Right renal pelvis (tissue), 4 donors: ENCODE data around the gene RNF214. TPM values are rescaled to one million over a fixed set of nuclear protein-coding genes. Genes with fewer than 3 reads are reported as not detected.
"Not testable (repeated sequence)": the region's sequence is repeated elsewhere in the genome, so short reads cannot be mapped to it uniquely, and the experiment has no call there.

Source experiments
- DNase-seq, 4 donors: peaks; one replicate each; pipeline ENCODE4 v3.0.0-alpha.2; 2013; ENCODE audit warnings: low read depth in 4 of 4, low spot score in 3 of 4, missing footprints in 1 of 4
- polyA plus RNA-seq, 4 donors: library from polyadenylated mRNA; unstranded; fragments of 120-200 nt; gene quantifications; one replicate each; pipeline ENCODE4 v1.2.1, GENCODE V29; 2013; ENCODE audit not compliant: insufficient read length in 4 of 4

Gene RNF214
- polyA plus RNA-seq: 10 to 100 TPM; 25.9 to 34.7 (median 30.1) TPM

DNA sequence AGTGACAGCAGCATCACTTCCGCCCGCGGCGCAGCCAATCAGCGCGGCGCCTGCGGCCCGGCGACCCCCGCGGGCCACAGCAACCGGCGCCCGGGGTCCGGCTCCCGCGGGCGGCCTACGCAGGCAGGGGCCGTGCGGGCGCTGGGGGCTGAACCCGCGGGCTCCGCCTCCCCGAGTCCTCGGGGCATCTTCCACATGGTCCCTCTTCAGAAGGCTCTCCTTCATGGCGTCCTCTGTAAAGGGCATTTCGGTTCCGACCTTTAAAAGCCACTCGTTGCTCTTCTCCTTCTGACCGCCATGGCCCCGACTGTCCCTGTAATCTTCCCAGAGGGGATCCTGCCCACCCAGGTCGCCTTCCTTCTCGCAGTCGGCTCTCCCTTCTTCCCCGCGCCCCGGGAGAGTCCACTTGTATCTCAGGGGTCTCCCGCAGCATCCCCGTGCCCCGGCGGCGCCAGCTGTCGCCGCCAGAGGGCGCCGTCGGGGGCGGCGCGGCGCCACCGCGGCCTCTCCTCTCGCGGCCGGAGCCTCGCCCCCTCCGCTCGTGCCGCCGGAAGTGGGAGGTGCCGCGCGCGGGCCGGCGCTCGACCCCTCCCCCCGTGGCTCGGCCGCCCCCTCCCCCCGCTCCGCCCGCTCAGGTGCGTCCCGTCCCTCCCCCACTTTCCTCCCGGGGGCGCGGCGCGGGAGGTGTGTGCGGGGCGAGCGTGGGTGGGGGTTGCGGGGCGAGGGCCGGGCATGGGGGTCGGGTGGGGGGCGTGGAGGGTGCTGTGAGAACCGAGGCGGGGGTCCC, at the start of gene RNF214:
TSS of gene RNF214 (plus strand) at position 580 of the 787 bp plus-strand sequence. CDS start 1,602 bp downstream, outside the sequence.
- DNase-seq: peak; percentile 72 to 83 (median 75)

DNA sequence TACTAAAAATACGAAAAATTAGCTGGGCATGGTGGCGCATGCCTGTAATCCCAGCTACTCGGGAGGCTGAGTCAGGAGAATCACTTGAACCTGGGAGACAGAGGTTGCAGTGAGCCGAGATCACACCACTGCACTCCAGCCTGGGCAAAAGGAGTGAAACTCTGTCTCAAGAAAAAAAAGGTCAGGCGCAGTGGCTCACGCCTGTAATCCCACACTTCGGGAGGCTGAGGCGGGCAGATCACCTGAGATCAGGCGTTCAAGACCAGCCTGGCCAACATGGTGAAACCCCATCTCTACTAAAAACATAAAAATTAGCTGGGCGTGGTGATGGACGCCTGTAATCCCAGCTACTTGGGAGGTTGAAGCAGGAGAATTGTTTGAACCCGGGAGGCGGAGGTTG, 49.3 kb upstream of the RNF214 start:
- not testable (repeated sequence) for DNase-seq

DNA sequence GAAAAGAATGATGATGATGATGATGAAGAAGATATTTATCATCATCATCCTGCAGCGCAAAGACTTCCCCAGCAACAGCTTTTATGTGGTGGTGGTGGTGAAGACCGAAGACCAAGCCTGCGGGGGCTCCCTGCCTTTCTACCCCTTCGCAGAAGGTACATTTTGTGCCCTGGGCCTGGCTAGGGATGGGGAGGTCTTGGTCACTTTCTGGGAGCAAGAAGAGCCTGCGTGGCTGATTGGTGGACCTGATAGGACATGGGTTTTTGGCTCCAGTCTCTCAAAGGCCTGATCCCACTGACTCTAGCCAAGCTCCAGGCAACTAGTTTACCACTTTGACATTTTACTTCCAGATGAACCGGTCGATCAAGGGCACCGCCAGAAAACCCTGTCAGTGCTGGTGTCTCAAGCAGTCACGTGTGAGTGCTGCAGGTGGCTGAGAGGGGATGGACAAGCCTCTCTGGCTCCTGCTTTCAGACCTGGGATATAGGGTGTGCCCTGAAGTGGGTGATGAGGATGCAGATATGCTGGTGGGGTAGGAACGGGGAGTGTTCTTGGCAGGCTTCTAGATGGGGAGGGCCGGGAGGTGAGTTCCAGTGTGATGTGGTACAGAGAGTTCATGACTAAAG, 48.6 kb upstream of the RNF214 start:
- DNase-seq: no peak

DNA sequence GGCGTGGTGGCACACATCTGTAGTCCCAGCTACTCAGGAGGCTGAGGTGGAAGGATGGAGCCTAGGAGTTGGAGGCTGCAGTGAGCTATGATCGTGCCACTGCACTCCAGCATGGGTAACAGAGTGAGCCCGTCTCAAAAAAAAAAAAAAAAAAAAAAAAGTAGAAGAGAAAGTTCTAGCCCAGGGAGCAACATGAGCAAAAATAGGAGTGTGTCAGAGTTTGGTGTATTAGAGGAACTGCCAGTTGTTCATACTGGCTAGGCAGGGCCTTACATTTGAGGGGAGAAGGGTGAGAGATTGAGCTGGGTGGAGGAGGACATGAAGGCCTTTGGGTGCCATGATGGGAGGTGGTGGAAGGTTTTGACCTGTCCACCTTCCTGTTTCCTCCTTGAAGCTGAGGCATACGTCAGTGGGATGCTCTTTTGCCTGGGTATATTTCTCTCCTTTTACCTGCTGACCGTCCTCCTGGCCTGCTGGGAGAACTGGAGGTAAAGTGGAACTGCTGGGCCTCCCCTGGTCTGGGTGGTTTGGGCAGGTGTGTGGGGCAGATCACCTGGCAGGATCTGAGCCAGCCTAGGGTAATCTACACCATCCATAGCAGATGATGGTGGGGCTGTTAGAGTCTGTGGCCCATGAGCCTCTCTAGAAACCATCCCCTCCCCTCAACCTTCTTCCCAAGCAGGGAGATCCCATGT, 46.6 kb upstream of the RNF214 start:
- DNase-seq: no peak

DNA sequence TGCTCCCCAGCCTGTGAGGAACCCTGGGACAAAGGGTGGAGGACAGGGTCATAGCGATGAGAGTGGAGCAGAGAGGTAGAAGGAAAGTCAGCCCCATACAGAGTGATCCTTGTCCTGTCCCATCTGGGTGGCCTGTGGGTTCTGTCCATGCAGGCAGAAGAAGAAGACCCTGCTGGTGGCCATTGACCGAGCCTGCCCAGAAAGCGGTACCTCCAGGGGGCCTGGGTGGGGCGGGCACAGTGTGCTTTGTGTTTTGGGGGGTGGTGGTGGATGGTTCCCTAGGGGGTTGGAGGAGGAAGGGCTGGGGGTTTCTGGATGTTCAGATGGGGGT, 46.1 kb upstream of the RNF214 start:
- no peak for DNase-seq

DNA sequence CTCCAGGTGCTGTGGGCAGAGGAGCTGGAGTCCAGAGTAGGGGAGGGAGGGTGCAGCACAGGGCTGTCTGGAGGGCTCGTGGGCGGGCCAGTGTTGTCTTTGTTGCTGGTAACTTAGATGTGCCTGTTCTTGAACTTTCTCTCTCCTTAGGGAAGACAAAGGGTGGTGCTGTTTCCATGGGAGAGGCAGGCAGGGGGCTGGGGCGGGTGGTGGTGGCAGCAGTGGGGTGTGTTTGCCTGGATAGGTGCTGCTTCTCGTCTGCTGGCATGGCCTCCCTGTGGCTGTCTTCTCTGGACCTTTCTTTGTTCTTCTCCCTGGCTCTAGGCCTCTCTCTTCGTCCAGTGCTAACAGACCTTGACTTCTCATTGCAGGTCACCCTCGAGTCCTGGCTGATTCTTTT, 45.5 kb upstream of the RNF214 start:
- no peak for DNase-seq

DNA sequence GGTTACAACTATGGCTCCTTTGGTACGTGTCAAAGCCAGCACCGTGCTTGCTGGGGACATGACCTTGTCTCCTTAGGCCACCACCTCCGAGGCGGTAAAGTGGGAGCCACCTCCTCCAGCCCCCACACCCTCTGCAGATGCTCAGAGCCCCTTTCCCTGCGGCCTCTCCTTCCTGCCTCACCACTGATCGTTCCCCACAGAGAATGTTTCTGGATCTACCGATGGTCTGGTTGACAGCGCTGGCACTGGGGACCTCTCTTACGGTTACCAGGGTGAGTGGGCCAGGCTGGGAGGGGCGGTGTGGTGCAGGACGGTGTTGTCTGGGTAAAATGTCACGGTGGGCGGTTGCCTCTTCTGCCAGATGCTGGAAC, 45.1 kb upstream of the RNF214 start:
- no peak for DNase-seq

DNA sequence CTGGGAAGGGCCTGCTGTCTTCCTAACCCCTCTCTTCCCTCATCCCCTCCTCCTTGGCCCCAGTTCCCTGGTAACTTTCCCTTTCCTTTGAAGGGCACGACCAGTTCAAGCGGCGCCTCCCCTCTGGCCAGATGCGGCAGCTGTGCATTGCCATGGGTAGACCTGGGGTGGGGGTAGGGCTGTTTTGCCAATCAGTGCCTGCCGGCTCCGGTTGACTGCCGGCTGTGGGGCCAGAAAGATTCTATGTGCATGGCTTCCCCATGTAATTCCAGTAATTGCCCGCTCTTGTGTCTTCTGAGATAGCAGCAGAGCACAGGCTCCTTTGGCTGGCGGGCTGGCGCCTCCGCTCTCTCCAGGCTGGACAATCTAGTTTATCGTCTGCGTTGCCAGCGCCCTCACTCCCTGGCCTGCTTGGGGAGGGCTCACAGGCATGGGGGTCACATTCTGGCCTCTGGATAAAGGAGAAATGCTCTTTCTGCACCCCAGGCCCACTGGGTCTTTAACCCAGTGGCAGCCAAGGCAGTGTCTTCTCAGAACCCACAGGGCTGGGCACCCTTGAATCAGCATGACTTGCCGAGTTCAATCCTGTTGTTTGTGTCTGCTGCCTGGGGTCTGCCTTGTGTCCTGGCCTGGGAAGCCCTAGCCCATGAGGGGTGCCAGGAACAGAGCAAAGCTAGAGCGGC, 44.5 kb upstream of the RNF214 start:
- DNase-seq: no peak

DNA sequence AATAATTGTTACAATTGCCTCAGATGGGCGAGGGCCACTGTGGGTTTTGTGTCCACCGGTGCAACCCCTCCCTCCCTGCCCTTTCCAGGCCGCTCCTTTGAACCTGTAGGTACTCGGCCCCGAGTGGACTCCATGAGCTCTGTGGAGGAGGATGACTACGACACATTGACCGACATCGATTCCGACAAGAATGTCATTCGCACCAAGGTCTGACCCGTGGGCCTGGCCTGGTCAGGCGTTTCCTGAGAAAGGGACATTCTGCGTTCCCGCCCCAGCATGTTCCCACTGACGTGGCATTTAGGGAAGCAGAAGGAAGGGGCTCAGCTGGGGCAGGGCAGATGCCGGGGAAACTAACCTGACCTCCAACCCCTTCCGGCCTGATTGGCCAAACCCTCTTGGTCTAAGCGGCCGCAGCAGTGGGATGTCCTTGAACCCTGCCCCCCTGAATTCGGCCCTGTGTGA, 43.8 kb upstream of the RNF214 start:
- DNase-seq: no peak

DNA sequence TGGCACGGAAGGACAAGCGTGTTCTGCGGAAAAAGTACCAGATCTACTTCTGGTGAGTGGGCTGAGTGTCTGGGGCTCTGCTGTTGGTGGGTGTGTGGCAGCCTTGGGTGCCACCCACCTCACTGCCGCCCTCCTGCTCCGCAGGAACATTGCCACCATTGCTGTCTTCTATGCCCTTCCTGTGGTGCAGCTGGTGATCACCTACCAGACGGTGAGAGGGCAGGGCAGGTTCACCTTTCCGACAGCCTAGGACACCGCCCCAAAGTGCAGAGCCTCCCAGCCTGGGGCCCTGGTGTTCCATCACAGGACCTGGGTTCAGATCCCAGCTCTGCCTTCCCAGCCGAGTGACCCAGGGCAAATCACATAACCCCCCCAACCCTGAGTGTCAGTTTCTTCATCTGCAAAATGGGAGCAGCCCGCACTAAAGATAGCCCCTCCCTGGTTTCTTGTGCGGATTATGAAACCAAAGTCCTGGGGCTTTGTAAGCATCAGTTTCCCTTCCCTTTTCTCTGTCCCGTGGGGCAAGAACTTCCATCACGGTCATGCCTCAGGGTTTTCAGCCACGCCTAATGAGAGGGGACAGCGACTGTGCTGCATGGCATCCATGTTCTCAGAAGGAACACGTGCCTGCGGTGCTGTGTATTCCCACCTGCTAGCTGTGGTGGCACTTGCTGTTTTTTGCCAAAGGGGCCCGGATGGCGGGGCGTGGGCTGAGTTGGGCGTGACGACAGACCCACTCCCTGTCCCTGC, 43.1 kb upstream of the RNF214 start:
- no peak for DNase-seq

DNA sequence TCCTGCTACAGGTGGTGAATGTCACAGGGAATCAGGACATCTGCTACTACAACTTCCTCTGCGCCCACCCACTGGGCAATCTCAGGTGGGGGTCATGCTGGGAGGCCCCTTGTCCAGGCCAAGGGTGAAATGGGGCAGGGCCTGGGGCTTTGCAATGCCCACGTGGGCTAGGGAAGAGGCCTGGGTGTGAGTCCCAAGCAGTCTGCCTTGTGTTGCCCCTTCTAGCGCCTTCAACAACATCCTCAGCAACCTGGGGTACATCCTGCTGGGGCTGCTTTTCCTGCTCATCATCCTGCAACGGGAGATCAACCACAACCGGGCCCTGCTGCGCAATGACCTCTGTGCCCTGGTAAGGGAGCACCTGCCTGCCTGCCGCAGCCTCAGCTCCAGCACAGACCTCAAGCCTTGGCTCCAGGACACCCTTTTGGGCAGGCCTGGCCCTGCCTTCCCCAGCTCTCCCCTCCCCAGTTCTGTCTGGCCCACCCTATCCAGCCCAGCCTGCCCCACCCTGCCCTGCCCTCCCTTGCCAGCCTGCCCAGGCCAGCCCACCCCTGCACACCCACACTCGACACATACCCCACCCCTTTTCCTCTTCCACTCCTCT, 42.4 kb upstream of the RNF214 start:
- no peak for DNase-seq

DNA sequence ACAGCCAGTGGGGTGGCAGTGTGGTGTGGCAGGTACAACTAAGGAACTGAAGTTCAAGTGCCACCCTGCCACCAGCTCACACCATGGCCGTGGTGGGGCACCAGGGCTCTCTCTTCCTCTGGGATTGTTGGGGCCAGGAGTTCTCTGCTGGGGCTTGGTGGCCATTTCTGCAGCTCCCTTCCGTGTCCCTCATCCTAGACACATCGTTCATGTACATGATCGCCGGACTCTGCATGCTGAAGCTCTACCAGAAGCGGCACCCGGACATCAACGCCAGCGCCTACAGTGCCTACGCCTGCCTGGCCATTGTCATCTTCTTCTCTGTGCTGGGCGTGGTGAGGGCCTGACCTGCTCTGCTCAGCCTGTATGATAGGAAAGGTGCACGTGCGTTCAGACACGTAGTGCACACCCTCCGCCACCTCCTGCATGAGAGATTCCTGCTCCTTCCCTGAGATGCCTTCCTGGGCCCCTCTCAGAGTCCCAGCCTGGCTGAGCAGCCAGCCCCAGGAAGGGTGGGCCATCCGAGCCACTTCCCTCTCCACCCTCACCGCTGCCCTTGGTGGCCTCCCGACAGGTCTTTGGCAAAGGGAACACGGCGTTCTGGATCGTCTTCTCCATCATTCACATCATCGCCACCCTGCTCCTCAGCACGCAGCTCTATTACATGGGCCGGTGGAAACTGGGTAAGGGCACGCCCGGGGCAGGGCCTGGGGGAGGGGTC, 40.6 kb upstream of the RNF214 start:
- DNase-seq: no peak

DNA sequence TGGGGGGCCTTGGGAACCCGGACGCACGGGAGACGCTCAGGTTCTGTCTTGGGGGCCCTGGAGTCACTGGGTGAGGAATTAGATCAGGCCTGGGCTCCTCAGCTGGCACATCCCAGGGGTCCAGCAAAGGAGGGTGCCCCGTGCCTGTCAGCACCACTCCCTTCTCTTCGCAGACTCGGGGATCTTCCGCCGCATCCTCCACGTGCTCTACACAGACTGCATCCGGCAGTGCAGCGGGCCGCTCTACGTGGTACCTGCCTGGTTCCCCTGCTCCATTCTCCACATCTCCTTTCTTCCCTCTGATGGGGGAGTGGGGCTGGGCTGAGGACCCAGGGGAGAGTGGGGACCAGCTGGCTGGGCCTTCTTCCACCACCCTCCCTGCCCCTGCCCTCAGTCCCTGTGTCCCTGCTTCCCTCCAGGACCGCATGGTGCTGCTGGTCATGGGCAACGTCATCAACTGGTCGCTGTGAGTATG, 40.0 kb upstream of the RNF214 start:
- no peak for DNase-seq

DNA sequence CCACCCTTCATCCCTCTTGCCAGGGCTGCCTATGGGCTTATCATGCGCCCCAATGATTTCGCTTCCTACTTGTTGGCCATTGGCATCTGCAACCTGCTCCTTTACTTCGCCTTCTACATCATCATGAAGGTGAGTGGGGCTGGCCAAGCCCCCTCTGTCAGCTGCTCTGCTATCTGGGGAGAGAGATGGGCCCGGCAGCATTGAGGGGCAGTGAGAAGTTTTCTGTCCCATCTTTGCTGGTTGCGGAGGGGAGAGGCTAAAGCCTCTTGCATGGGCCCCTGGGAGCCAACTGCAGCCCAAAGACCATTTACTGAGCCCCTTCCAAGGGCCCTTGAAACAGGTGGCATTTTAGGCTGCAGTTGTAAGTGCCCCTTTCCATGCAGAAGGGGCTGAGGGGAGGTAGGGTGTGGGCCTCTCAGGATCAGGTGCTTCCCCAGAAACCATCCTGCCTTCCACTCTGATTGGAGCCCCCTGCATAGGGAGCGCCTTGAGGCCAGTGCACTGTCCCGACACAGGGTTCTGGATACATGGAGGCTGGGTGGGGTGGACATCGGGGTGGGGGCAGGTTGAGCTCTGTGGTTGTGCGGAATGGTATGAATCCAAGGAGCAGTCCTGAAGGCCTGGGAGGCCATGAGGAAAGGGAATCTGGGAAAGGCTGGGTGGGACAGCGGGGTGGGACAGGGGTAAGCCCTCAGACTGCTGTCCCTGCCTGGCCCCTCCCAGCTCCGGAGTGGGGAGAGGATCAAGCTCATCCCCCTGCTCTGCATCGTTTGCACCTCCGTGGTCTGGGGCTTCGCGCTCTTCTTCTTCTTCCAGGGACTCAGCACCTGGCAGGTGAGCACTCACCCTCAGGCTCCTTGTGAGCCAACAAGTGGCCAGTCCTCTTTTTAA, 39.1 kb upstream of the RNF214 start:
- no peak for DNase-seq

DNA sequence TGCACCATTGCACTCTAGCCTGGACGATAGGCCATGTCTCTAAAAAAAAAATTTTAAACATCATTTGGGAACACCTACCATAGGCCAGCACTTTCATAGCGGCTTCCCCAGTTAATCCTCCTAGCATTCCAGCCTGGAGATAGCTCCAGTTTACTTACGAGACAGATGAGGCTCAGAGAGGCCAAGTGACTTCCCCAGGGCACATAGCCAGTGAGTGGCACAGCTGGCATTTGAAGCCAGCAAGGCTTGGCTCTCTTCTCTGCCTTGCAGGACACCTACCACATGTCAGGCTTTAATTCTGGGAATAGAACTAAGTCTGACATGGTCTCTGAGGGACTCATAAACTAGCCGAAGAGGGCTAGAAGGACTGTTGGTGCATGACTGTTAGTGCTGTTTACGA, 38.2 kb upstream of the RNF214 start:
- no peak for DNase-seq

DNA sequence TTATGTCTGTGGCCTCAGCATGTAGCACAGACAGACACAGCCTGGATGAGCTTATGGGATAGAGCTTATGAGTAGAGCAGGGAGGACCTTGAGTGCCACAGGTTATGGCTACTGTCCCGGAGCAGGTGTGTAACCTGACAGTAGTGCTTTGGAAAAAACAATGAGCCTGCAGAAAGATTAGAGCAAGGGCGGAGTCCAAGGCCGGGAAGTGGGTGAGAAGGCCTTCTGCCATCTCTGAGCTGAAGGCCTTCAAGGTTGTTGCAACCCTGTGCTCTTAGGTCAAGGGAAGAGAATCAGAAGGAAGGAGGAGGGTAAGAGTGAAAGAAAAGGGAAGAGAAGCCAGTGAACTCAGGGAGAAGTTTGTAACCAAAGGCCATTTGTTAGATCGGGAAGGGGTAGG, 37.2 kb upstream of the RNF214 start:
- DNase-seq: no peak

DNA sequence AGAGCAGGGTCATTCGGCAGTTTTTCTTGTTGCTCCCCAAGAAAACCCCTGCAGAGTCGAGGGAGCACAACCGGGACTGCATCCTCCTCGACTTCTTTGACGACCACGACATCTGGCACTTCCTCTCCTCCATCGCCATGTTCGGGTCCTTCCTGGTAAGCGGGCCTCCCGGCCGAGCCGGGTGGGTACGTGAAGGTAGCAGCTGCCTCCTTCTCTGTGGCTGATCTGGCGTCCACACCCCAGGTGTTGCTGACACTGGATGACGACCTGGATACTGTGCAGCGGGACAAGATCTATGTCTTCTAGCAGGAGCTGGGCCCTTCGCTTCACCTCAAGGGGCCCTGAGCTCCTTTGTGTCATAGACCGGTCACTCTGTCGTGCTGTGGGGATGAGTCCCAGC, 36.7 kb upstream of the RNF214 start:
- no peak for DNase-seq

DNA sequence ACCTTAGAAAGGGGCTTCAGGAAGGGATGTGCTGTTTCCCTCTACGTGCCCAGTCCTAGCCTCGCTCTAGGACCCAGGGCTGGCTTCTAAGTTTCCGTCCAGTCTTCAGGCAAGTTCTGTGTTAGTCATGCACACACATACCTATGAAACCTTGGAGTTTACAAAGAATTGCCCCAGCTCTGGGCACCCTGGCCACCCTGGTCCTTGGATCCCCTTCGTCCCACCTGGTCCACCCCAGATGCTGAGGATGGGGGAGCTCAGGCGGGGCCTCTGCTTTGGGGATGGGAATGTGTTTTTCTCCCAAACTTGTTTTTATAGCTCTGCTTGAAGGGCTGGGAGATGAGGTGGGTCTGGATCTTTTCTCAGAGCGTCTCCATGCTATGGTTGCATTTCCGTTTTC, 35.5 kb upstream of the RNF214 start:
- DNase-seq: no peak
